ENCODE data around the gene TTC1.
"Not testable (repeated sequence)": the region's sequence is repeated elsewhere in the genome, so short reads cannot be mapped to it uniquely, and the experiment has no call there.

Gene TTC1, protein sequence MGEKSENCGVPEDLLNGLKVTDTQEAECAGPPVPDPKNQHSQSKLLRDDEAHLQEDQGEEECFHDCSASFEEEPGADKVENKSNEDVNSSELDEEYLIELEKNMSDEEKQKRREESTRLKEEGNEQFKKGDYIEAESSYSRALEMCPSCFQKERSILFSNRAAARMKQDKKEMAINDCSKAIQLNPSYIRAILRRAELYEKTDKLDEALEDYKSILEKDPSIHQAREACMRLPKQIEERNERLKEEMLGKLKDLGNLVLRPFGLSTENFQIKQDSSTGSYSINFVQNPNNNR

GRCh38 chr5:160008877-160009590 lies at the start of gene TTC1:
Gene TTC1 (plus strand): TSS chr5:160009139. CDS start chr5:160010529, 1,390 bp downstream.
- DNase-seq: peak; percentile 90

DNA sequence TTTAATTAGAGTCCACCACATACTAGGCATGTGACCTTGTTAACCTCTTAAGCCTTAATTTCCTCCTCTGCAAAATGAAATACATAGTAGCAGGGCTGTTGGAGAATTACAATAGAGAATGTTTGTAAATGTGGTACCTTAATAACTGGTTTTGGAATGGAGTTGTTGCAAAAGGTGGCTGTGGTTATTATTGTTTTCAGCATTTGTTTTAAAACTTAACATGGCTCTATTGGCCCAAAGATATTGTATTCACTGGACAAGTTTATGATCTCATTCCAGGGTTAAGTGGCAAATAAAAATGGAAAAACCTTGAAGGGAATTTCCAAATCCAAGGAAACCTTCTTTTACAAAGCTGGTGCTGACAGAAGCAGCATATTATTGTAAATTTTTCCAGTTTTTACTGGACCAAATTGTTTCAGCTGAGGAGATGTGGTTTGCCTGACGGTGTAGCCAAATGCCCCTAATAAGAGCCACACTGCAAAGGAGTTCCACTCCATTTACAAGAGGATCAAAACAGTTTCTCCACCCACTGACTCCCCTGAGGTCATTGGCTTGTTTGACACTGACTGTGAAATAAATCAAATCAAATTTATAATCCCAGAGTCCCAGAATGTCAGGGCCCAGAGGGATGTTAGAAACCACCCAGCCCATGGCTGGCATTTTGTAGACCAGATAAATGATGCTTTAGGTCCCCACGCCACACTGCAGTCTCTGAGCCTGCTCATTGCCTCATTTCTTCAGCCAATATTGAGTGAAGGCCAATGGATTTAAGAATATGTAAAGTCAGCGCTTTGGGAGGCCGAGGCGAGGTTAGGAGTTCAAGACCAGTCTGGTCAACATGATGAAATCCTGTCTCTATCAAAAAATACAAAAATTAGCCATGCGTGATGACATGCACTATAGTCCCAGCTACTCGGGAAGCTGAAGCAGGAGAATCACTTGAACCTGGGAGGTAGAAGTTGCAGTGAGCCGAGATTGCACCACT lies 47.5 kb upstream of the TTC1 start:
- DNase-seq: no peak

- no peak for DNase-seq
Measured at GRCh38 chr5:159962214-159962613, 46.7 kb upstream of the TTC1 start.

- no peak for DNase-seq
Measured at GRCh38 chr5:159963935-159964334, 45.0 kb upstream of the TTC1 start.

- peak; percentile 57 for DNase-seq
Measured at GRCh38 chr5:159965031-159965837, 43.7 kb upstream of the TTC1 start.

GRCh38 chr5:159965838-159966128 lies 43.2 kb upstream of the TTC1 start:
- DNase-seq: not testable (repeated sequence)

DNA sequence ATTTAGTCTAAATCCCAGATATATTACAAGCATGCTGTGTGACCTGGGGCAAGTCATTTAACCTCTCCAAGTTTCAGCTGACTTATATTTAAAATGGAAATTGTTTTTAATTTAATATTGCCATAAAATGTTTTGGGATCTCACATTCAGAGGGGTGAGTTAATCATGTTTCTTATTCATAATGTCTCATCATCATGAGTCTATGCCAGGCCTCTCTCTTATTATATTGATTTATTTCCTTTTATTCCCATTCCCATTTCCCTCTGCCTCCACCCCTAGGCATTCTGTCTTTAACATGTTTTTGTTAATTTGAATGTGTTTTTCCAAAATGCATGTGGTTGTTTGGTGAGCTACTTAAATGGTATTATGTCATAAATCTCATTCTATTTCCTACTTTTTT lies 39.0 kb upstream of the TTC1 start:
- no peak for DNase-seq

DNA sequence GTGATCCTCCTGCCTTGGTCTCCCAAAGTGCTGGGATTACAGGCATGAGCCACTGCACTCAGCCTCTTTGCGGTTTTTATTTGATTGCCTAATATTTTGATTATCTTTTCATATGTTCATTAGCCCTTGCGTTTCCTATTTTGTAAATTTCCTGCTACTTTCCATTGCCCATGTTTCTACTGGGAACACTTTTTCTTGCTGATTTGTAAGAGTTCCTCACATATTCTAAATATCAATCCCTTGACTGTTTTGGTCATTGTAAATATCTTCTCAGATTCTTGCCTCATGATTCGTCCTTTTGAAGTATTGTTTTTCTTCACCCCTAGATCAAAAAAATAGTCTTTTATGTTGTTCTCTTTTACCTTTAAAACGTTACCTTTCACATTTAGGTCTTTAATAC lies 37.9 kb upstream of the TTC1 start:
- no peak for DNase-seq

DNA sequence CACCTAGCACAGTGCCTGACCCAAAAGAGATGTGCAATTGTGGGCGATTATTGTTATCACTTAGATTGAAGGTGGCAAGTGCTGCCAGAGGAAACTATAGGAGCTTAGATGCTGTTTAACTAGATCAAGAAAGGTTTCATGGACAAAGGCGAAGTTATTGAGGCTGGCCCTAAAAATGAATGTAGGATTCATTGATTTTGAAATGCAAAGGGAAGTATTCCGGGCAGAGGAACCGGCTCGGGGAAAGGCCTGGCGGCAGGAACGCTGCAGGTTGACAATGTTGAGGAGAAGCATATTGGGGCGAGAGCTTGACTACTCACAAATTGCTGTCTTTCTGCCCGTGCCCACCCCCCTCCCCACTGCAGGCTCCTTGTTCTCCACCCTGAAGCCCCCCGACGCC lies 37.4 kb upstream of the TTC1 start:
- DNase-seq: peak; percentile 46

GRCh38 chr5:159971931-159972461 lies 36.9 kb upstream of the TTC1 start:
- DNase-seq: no peak

- DNase-seq: no peak
Measured at GRCh38 chr5:159972538-159973362, 36.2 kb upstream of the TTC1 start.

DNA sequence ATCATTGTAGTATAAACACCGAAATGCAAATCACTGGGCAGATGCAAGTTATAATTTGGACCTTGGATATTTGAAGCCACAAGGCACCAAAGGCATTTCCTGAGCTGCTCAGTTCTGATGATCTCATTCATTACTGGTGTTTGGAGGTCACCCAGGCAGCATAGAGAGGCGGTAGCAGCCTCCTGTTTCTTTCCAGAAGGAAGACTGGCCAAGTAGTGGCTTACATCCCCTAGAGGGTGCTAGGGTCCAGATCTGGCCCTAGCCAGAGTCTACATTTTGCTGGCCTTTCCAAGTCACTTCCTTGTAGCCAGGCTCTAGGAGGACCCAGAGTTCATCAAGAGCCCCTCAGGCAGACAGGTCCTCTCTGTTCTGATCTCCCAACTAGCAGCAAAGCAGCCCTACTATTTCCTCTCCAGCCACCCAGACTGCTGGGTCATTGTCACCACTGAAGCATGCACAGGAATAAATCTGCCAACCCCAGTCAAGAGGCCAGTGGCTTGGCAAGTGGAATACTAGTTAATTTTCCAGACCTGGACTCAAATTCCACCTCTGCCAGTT lies 33.4 kb upstream of the TTC1 start:
- peak; percentile 18 for DNase-seq

DNA sequence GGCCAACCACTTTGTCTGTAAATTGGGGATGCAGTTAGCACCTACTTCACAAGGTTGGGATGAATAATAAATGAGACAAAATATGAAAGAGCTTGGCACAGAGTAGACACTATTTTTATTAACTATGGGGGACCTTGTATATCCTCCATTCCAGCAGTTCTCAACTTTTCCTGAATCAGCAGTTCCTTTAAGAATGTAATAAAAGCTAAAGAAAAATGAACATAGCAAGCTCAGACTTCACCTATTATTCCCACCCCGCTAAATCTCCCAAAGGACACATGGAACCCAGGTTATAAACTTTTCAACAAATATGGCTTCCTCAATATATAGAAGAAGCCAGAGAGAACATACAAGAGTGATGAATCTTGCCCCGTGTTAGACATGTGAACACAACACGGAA lies 32.0 kb upstream of the TTC1 start:
- no peak for DNase-seq

DNA sequence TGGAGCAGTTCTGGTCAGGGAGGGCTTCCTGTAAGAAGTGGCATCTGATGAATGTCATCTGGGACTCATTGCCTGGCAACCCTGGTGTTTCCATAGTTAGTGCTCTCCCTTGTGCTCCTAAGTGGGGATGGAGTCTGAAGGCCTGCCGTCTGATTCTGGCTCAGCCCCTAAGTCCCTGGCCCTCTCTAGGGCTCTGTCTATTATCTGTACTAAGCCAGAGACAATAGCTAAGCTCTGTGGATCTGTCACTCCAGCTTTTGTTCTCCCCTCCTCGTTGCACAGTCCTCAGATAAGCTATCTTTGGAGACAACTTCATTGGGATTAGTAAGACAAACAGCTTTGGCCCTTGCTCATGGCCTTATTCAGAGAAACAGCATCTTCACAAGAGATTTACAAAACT lies 30.6 kb upstream of the TTC1 start:
- no peak for DNase-seq

DNA sequence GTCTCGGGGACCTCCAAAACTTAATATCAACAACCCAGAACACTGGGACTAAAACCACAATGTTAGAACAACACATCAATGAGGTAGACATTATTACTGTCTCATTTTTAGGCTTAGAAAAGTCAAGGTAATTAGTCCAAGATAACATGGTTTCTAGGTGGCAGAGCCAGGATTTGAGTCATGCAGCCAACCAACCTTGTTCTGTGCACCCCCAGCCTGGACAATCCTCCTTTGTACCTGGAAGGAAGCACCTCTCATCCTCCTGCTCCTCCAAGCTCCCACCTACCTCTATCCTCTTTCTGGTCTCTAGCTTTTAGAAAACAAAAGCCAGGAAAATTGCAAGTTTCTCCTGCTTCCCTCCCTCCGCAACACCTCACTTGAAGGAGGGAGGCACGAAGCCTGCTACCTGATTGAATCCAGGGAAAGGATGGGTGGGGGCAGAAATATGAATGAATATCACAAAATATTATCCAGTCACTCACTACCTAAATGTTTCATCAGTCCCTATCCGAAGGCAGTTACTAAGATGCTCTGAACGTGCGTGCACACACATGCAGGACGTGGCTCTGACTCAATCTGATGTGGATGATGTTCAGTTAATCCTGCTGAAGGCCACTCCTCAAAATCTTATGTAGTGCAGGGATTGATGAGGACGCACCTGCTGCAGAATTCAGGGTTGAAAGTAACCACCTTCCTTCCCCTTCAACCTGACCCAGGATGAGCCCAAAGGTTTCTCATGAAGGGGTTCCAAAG lies 26.3 kb upstream of the TTC1 start:
- DNase-seq: no peak

GRCh38 chr5:159987031-159987674 lies 21.8 kb upstream of the TTC1 start:
- peak; percentile 86 for DNase-seq

DNA sequence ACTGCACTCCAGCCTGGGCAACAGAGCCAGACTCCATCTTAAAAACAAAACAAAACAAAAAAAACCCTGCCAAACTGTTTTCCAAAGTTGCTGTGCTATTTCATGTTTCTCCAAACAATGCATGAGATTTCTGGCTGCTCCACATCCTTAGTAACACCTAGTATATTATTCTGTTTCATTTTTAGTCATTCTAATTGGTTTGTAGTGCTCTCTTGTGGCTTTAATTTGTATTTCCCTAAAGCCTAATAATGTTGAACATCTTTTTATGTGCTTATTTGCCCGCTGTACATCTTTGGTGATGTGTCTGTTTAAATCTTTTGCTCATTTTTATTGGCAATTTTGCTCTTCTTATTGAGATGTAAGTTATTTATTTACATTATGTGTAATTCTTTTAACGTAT lies 18.4 kb upstream of the TTC1 start:
- no peak for DNase-seq

GRCh38 chr5:159992566-159992965 lies 16.4 kb upstream of the TTC1 start:
- DNase-seq: no peak

GRCh38 chr5:159993194-159993593 lies 15.7 kb upstream of the TTC1 start:
- no peak for DNase-seq

DNA sequence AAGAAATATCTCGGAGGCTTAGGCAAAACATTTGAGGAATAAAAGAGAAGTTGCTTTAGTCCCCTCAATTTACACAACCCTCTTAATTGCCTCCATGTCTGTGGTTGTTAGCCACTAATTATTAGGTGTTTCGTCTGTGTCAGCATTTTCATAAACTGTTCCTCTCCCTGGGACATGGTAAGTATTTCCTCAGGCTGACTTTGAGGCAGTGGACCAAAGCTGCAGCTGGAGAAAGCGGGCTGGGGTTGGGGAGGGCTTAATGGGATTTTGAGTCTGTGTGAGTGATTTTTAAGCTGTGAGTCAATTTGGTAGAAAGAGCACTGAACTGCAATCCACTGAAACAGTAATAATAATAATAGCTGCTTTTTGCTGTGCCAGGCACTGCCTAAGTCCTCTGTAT lies 13.0 kb upstream of the TTC1 start:
- DNase-seq: no peak
